Neural cell (in vitro differentiated cells): ENCODE results near the gene ARHGAP9. TPM values are rescaled to one million over a fixed set of nuclear protein-coding genes. Genes with fewer than 3 reads are reported as not detected.

ENCODE experiments used
- H2AFZ ChIP-seq: fragments of 200-600, 300-800 bp; sonication (generic), shearing (Covaris generic); 2 replicates; pipeline ENCODE4 v1.6.0; 2014; ENCODE audit warnings: low read depth, mild to moderate bottlenecking, antibody characterized with exemption, low read length, moderate library complexity
- H3F3A ChIP-seq: fragments of 200-600 bp; shearing (Covaris generic); 2 replicates; pipeline ENCODE4 v1.6.1; 2016; ENCODE audit warnings: mild to moderate bottlenecking, moderate library complexity, mixed read lengths, antibody characterized with exemption, low read length; ENCODE audit not compliant: insufficient read depth, poor library complexity, severe bottlenecking
- H3K27ac ChIP-seq: fragments of 200-600, 300-800 bp; sonication (generic), shearing (Covaris generic); 2 replicates; pipeline ENCODE4 v1.5.1; 2014; ENCODE audit warnings: mild to moderate bottlenecking, low read length, moderate library complexity
- H3K27me3 ChIP-seq: fragments of 300-800, 200-600 bp; sonication (generic), shearing (Covaris generic); 2 replicates; pipeline ENCODE4 v1.6.0; 2014; ENCODE audit warnings: mild to moderate bottlenecking, low read depth, low read length, moderate library complexity; ENCODE audit not compliant: insufficient read depth
- H3K36me3 ChIP-seq: fragments of 300-800, 200-600 bp; sonication (generic), shearing (Covaris generic); 2 replicates; pipeline ENCODE4 v1.5.1; 2014; ENCODE audit warnings: mild to moderate bottlenecking, antibody characterized with exemption, low read length, moderate library complexity; ENCODE audit not compliant: insufficient read depth
- H3K4me2 ChIP-seq: fragments of 300-800, 200-600 bp; sonication (generic), shearing (Covaris generic); 2 replicates; pipeline ENCODE4 v1.6.0; 2014; ENCODE audit warnings: mild to moderate bottlenecking, low read length
- H3K4me3 ChIP-seq: fragments of 300-800, 200-600 bp; sonication (generic), shearing (Covaris generic); 2 replicates; pipeline ENCODE4 v1.5.1; 2014; ENCODE audit warnings: mild to moderate bottlenecking, low read length, moderate library complexity
- H3K79me2 ChIP-seq: fragments of 200-600 bp; shearing (Covaris generic); replicated peaks from 2 replicates; pipeline ENCODE4 v1.6.0; 2014; ENCODE audit warnings: mild to moderate bottlenecking, low read length, moderate library complexity; ENCODE audit not compliant: insufficient read depth
- H3K9ac ChIP-seq: fragments of 300-800, 200-600 bp; sonication (generic), shearing (Covaris generic); 2 replicates; pipeline ENCODE4 v1.6.1; 2016; ENCODE audit warnings: mild to moderate bottlenecking, low read length, mixed read lengths
- H3K9me2 ChIP-seq: fragments of 200-600 bp; shearing (Covaris generic); 2 replicates; pipeline ENCODE4 v1.6.1; 2016; ENCODE audit warnings: mild to moderate bottlenecking, low read length, mixed read lengths; ENCODE audit not compliant: insufficient read depth
- H3K9me3 ChIP-seq: fragments of 200-600, 300-800 bp; sonication (generic), shearing (Covaris generic); 2 replicates; pipeline ENCODE4 v1.6.1; 2016; ENCODE audit warnings: mild to moderate bottlenecking, mixed run types, low read length, moderate library complexity, mixed read lengths
- H4K20me1 ChIP-seq: fragments of 200-600 bp; shearing (Covaris generic); 2 replicates; pipeline ENCODE4 v1.6.1; 2016; ENCODE audit warnings: mild to moderate bottlenecking, mixed run types; ENCODE audit not compliant: insufficient read depth
- EP300 ChIP-seq: fragments of 450-650 bp; conservative IDR thresholded peaks from 2 replicates; pipeline ENCODE4 v1.6.1; 2014; ENCODE audit warnings: antibody characterized with exemption, mild to moderate bottlenecking, moderate library complexity; ENCODE audit not compliant: poor library complexity, severe bottlenecking
- EZH2 ChIP-seq: fragments of 200-600, 300-800 bp; shearing (Covaris generic), sonication (generic); IDR thresholded peaks from 2 replicates; pipeline ENCODE4 v1.6.1; 2014; ENCODE audit warnings: antibody characterized with exemption, low read length, borderline replicate concordance, mild to moderate bottlenecking; ENCODE audit not compliant: insufficient read depth, poor library complexity, severe bottlenecking
- MXI1 ChIP-seq: fragments of 450-650 bp; conservative IDR thresholded peaks from 2 replicates; pipeline ENCODE4 v1.6.1; 2014; ENCODE audit warnings: antibody characterized with exemption, mild to moderate bottlenecking; ENCODE audit not compliant: poor library complexity, severe bottlenecking
- POLR2AphosphoS5 ChIP-seq: IDR thresholded peaks from 2 replicates; pipeline ENCODE4 v1.6.1; 2012
- RAD21 ChIP-seq: fragments of 450-650 bp; conservative IDR thresholded peaks from 2 replicates; pipeline ENCODE4 v1.6.1; 2014; ENCODE audit warnings: antibody characterized with exemption, mild to moderate bottlenecking, moderate library complexity
- SMC3 ChIP-seq: fragments of 450-650 bp; conservative IDR thresholded peaks from 2 replicates; pipeline ENCODE4 v1.6.1; 2014; ENCODE audit warnings: antibody characterized with exemption, mild to moderate bottlenecking, moderate library complexity; ENCODE audit not compliant: poor library complexity
- TAF1 ChIP-seq: IDR thresholded peaks from 2 replicates; pipeline ENCODE4 v1.6.1; 2012; ENCODE audit warnings: low read depth
- polyA plus RNA-seq: library from polyadenylated mRNA; depleted of rRNA; stranded (reverse); fragments of >200 nt; gene quantifications from 2 replicates; pipeline ENCODE4 v1.2.3, GENCODE V29; 2014
- TF ChIP-seq, protein P1 (sequence below): IDR thresholded peaks from 2 replicates; pipeline ENCODE4 v1.6.1; 2012; ENCODE audit warnings: borderline replicate concordance
- TF ChIP-seq, protein P2 (sequence below): fragments of 450-650 bp; IDR thresholded peaks from 2 replicates; pipeline ENCODE4 v1.5.1; 2014; ENCODE audit warnings: antibody characterized with exemption, mild to moderate bottlenecking, moderate library complexity; ENCODE audit not compliant: poor library complexity, severe bottlenecking

ARHGAP9 gene
- polyA plus RNA-seq, 1 donor from 2014 or later, result not detected

DNA sequence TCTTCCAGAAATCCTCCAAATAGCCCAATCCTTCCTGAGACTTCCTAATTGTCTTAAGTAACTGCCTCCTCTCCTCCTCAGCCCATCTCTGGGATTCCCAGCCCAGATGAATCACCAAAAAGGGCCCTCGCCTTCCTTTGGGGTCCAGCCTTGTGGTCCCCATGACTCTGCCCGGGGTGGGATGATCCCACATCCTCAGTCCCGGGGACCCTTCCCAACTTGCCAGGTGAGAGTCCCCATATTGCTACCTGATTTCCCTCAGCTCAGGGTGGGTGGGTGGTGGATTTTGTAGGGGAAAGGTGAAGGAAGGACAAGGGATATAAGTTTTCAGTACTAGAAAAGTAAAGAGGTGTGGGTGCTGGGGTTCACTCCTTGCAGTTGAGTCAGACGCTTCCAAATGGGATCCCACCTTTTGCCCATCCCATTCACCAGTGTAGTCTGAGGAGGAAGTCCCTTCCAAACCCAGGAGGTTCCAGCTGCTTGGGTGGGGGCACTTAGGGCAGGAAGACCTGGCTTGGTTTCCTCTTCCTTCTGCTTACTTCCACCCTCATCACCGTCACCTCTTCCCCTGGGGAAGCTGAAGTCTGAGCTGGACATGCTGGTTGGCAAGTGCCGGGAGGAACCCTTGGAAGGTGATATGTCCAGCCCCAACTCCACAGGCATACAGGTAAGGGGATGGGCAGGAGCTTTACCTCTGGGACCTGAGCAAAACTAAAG is 14.5 kb downstream of the ARHGAP9 start:
- no peak for TF ChIP-seq SMC3
- no peak for TF ChIP-seq POLR2AphosphoS5
- TF ChIP-seq MXI1, result no peak
- no peak for TF ChIP-seq TAF1
- no peak for TF ChIP-seq EP300
- TF ChIP-seq EZH2, result no peak
- TF ChIP-seq, protein P1, sequence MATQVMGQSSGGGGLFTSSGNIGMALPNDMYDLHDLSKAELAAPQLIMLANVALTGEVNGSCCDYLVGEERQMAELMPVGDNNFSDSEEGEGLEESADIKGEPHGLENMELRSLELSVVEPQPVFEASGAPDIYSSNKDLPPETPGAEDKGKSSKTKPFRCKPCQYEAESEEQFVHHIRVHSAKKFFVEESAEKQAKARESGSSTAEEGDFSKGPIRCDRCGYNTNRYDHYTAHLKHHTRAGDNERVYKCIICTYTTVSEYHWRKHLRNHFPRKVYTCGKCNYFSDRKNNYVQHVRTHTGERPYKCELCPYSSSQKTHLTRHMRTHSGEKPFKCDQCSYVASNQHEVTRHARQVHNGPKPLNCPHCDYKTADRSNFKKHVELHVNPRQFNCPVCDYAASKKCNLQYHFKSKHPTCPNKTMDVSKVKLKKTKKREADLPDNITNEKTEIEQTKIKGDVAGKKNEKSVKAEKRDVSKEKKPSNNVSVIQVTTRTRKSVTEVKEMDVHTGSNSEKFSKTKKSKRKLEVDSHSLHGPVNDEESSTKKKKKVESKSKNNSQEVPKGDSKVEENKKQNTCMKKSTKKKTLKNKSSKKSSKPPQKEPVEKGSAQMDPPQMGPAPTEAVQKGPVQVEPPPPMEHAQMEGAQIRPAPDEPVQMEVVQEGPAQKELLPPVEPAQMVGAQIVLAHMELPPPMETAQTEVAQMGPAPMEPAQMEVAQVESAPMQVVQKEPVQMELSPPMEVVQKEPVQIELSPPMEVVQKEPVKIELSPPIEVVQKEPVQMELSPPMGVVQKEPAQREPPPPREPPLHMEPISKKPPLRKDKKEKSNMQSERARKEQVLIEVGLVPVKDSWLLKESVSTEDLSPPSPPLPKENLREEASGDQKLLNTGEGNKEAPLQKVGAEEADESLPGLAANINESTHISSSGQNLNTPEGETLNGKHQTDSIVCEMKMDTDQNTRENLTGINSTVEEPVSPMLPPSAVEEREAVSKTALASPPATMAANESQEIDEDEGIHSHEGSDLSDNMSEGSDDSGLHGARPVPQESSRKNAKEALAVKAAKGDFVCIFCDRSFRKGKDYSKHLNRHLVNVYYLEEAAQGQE, result no peak
- no peak for TF ChIP-seq RAD21
- TF ChIP-seq, protein P2, sequence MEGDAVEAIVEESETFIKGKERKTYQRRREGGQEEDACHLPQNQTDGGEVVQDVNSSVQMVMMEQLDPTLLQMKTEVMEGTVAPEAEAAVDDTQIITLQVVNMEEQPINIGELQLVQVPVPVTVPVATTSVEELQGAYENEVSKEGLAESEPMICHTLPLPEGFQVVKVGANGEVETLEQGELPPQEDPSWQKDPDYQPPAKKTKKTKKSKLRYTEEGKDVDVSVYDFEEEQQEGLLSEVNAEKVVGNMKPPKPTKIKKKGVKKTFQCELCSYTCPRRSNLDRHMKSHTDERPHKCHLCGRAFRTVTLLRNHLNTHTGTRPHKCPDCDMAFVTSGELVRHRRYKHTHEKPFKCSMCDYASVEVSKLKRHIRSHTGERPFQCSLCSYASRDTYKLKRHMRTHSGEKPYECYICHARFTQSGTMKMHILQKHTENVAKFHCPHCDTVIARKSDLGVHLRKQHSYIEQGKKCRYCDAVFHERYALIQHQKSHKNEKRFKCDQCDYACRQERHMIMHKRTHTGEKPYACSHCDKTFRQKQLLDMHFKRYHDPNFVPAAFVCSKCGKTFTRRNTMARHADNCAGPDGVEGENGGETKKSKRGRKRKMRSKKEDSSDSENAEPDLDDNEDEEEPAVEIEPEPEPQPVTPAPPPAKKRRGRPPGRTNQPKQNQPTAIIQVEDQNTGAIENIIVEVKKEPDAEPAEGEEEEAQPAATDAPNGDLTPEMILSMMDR, result no peak
- Histone ChIP-seq H3K9me2 (no peaks in the 10 kb centered on the region), H3K9ac (no peak overlapping the region), H3K4me2 (no peak overlapping the region), H3K4me3 (no peak overlapping the region), H4K20me1 (no peaks in the 10 kb centered on the region), H3F3A (no peaks in the 10 kb centered on the region), H3K79me2 (no peaks in the 10 kb centered on the region), H3K36me3 (no peaks in the 10 kb centered on the region), H2AFZ (no peak overlapping the region), H3K9me3 (no peaks in the 10 kb centered on the region), H3K27ac (no peak overlapping the region), H3K27me3 (peaks cover 32% of the 10 kb centered on the region)

DNA sequence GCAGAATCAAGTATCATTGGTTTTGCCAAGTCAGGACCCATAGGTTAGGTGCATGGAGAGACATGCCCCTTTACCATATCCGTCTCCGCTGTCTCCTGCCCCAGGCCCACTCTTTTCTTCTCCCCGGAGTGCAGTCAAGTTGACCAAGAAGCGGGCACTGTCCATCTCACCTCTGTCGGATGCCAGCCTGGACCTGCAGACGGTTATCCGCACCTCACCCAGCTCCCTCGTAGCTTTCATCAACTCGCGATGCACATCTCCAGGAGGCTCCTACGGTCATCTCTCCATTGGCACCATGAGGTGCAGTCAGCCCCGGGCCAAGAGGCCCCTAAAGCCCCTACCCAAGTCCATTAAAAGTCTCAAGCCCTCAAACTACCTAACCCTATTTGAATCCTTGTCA is 15.1 kb downstream of the ARHGAP9 start:
- Histone ChIP-seq H3K4me3 (no peak overlapping the region), H3K27ac (no peak overlapping the region), H3K9ac (no peak overlapping the region), H3K9me3 (no peaks in the 10 kb centered on the region), H3F3A (no peaks in the 10 kb centered on the region), H2AFZ (no peak overlapping the region), H3K27me3 (peaks cover 38% of the 10 kb centered on the region), H3K36me3 (no peaks in the 10 kb centered on the region), H3K79me2 (no peaks in the 10 kb centered on the region), H4K20me1 (no peaks in the 10 kb centered on the region), H3K4me2 (no peak overlapping the region), H3K9me2 (no peaks in the 10 kb centered on the region)
- TF ChIP-seq, protein P1, result no peak
- TF ChIP-seq SMC3 (no peak), MXI1 (no peak), EP300 (no peak), RAD21 (no peak), TAF1 (no peak), EZH2 (no peak), POLR2AphosphoS5 (no peak)
- TF ChIP-seq, protein P2, result no peak
